Effector memory CD4-positive, alpha-beta T cell (primary cell): ENCODE measurements around the gene TAS2R43.
"Not testable (repeated sequence)": the region's sequence is repeated elsewhere in the genome, so short reads cannot be mapped to it uniquely, and the experiment has no call there.

ENCODE experiments used
- DNase-seq, 3 donors: peaks; one replicate each; pipeline ENCODE4 v3.0.0-alpha.2; 2020
- H3K27ac ChIP-seq: 2 replicates; pipeline ENCODE4 v1.7.0; 2013; ENCODE audit warnings: mild to moderate bottlenecking, low read length, moderate library complexity; ENCODE audit not compliant: insufficient read depth, poor library complexity, severe bottlenecking
- H3K27me3 ChIP-seq: replicated peaks from 2 replicates; pipeline ENCODE4 v1.7.0; 2013; ENCODE audit warnings: mild to moderate bottlenecking, low read length; ENCODE audit not compliant: insufficient read depth, control insufficient read depth, poor library complexity, severe bottlenecking
- H3K36me3 ChIP-seq: 2 replicates; pipeline ENCODE4 v1.7.0; 2013; ENCODE audit warnings: mild to moderate bottlenecking, low read length, moderate library complexity; ENCODE audit not compliant: control insufficient read depth, insufficient read depth
- H3K4me1 ChIP-seq: 2 replicates; pipeline ENCODE4 v1.7.0; 2013; ENCODE audit warnings: low read length, mild to moderate bottlenecking; ENCODE audit not compliant: control insufficient read depth, insufficient read depth, poor library complexity, severe bottlenecking
- H3K4me3 ChIP-seq: 2 replicates; pipeline ENCODE4 v1.7.0; 2013; ENCODE audit warnings: low read length, low read depth, mild to moderate bottlenecking; ENCODE audit not compliant: insufficient read depth, poor library complexity, severe bottlenecking
- H3K9me3 ChIP-seq: 2 replicates; pipeline ENCODE4 v1.7.0; 2013; ENCODE audit warnings: mild to moderate bottlenecking, low read length, moderate library complexity; ENCODE audit not compliant: control insufficient read depth
- total RNA-seq, 3 donors: gene quantifications; one replicate each; lab custom pipeline; 2026; lab: John Stamatoyannopoulos, UW

TAS2R43 gene
- 0.52 to 0.77 (median 0.69) reads per million in 3 donors for total RNA-seq

- H3K9me3 ChIP-seq = no peaks in the 10 kb centered on the region
- H3K27me3 ChIP-seq = no peaks in the 10 kb centered on the region
- no peaks in the 10 kb centered on the region for H3K4me1 ChIP-seq
- no peak within 1 kb of the TSS for H3K4me3 ChIP-seq
- H3K36me3 ChIP-seq = no peaks in the 10 kb centered on the region
- DNase-seq = no peak
- no peak within 1 kb of the TSS for H3K27ac ChIP-seq
Measured at GRCh38 chr12:11092128-11092527, at the start of gene TAS2R43. TAS2R43 (minus strand) TSS chr12:11092313; CDS start chr12:11092229, 84 bp downstream.

- DNase-seq = no peak
- Histone ChIP-seq H3K36me3 (no peaks in the 10 kb centered on the region), H3K27ac (no peak overlapping the region), H3K4me1 (no peaks in the 10 kb centered on the region), H3K4me3 (no peak overlapping the region), H3K27me3 (no peaks in the 10 kb centered on the region), H3K9me3 (no peaks in the 10 kb centered on the region)
Measured at GRCh38 chr12:11136075-11136474, 44.0 kb upstream of the TAS2R43 start.

- H3K9me3 ChIP-seq = no peaks in the 10 kb centered on the region
- H3K4me1 ChIP-seq = no peaks in the 10 kb centered on the region
- no peaks in the 10 kb centered on the region for H3K27me3 ChIP-seq
- no peak within 1 kb of the TSS for H3K4me3 ChIP-seq
- DNase-seq = no peak
- no peak within 1 kb of the TSS for H3K27ac ChIP-seq
- no peaks in the 10 kb centered on the region for H3K36me3 ChIP-seq
Measured at GRCh38 chr12:11134305-11134704, 42.2 kb upstream of the TAS2R43 start, which contains the start of gene TAS2R30. TAS2R30 (minus strand) TSS chr12:11134644; CDS start chr12:11134244, 400 bp downstream.

GRCh38 chr12:11133816-11134215 lies 41.7 kb upstream of the TAS2R43 start:
- Histone ChIP-seq H3K9me3 (no peaks in the 10 kb centered on the region), H3K27ac (no peak overlapping the region), H3K4me3 (no peak overlapping the region), H3K36me3 (no peaks in the 10 kb centered on the region), H3K4me1 (no peaks in the 10 kb centered on the region), H3K27me3 (no peaks in the 10 kb centered on the region)
- DNase-seq = no peak

- Histone ChIP-seq H3K4me3 (no peak overlapping the region), H3K4me1 (no peaks in the 10 kb centered on the region), H3K9me3 (no peaks in the 10 kb centered on the region), H3K36me3 (no peaks in the 10 kb centered on the region), H3K27ac (no peak overlapping the region), H3K27me3 (no peaks in the 10 kb centered on the region)
- no peak for DNase-seq
Measured at GRCh38 chr12:11133162-11133561, 41.0 kb upstream of the TAS2R43 start.

GRCh38 chr12:11130999-11131398 lies 38.9 kb upstream of the TAS2R43 start:
- Histone ChIP-seq H3K4me3 (no peak overlapping the region), H3K36me3 (no peaks in the 10 kb centered on the region), H3K27me3 (no peaks in the 10 kb centered on the region), H3K9me3 (no peaks in the 10 kb centered on the region), H3K4me1 (no peaks in the 10 kb centered on the region), H3K27ac (no peak overlapping the region)
- DNase-seq = no peak

GRCh38 chr12:11130382-11130781 lies 38.3 kb upstream of the TAS2R43 start:
- Histone ChIP-seq H3K36me3 (no peaks in the 10 kb centered on the region), H3K4me1 (no peaks in the 10 kb centered on the region)

GRCh38 chr12:11114130-11114529 lies 22.0 kb upstream of the TAS2R43 start:
- not testable (repeated sequence) for H3K27ac ChIP-seq, H3K36me3 ChIP-seq, H3K4me1 ChIP-seq, H3K27me3 ChIP-seq, H3K9me3 ChIP-seq, DNase-seq, H3K4me3 ChIP-seq

More at GRCh38 chr12:11130382-11130781, 38.3 kb upstream of the TAS2R43 start:
- no peaks in the 10 kb centered on the region for H3K9me3 ChIP-seq
- no peaks in the 10 kb centered on the region for H3K27me3 ChIP-seq
- H3K27ac ChIP-seq = no peak overlapping the region
- no peak overlapping the region for H3K4me3 ChIP-seq
- DNase-seq = no peak

GRCh38 chr12:11111213-11111612 lies 19.1 kb upstream of the TAS2R43 start:
- not testable (repeated sequence) for H3K9me3 ChIP-seq, H3K4me3 ChIP-seq, H3K36me3 ChIP-seq, H3K27me3 ChIP-seq, H3K27ac ChIP-seq, H3K4me1 ChIP-seq, DNase-seq

- no peak for DNase-seq
- no peaks in the 10 kb centered on the region for H3K36me3 ChIP-seq
- no peaks in the 10 kb centered on the region for H3K27me3 ChIP-seq
- peaks cover 6% of the 10 kb centered on the region for H3K4me1 ChIP-seq
- no peaks in the 10 kb centered on the region for H3K9me3 ChIP-seq
- no peak overlapping the region for H3K4me3 ChIP-seq
- no peak overlapping the region for H3K27ac ChIP-seq
Measured at GRCh38 chr12:11108862-11109261, 16.7 kb upstream of the TAS2R43 start.
